Stimulated activated CD4-positive, alpha-beta T cell treated with anti-CD3 and anti-CD28 coated beads, Interleukin-1b, Interleukin-23, amount 100 ng/mL, for 1 hour (primary cell): ENCODE measurements around the gene EXOC6B.

Source experiments
- DNase-seq, 2 donors: peaks; one replicate each; pipeline ENCODE4 v3.0.0-alpha.2; 2020; ENCODE audit warnings: low read depth in 2 of 2

EXOC6B gene

GRCh38 chr2:72134997-72135800 is 690.6 kb downstream of the EXOC6B start:
- DNase-seq, result no peak

- DNase-seq, result no peak
Measured at GRCh38 chr2:72134408-72134996, 691.3 kb downstream of the EXOC6B start.

GRCh38 chr2:72133721-72134407 is 692.0 kb downstream of the EXOC6B start:
- no peak for DNase-seq

- DNase-seq, result no peak
Measured at GRCh38 chr2:72132981-72133720, 692.7 kb downstream of the EXOC6B start.

GRCh38 chr2:72131916-72132841 is 693.7 kb downstream of the EXOC6B start:
- DNase-seq, result no peak

- DNase-seq, result no peak
Measured at GRCh38 chr2:72131371-72131891, 694.4 kb downstream of the EXOC6B start.

- no peak for DNase-seq
Measured at GRCh38 chr2:72130659-72131360, 695.0 kb downstream of the EXOC6B start.

- DNase-seq, result no peak
Measured at GRCh38 chr2:72129681-72130340, 696.0 kb downstream of the EXOC6B start.

- DNase-seq, result no peak
Measured at GRCh38 chr2:72128843-72129227, 697.0 kb downstream of the EXOC6B start.

GRCh38 chr2:72128059-72128842 is 697.6 kb downstream of the EXOC6B start:
- DNase-seq, result no peak

GRCh38 chr2:72127401-72128058 is 698.3 kb downstream of the EXOC6B start:
- DNase-seq, result no peak

GRCh38 chr2:72126186-72127100 is 699.4 kb downstream of the EXOC6B start:
- no peak for DNase-seq
